HCT116 (cell line): Measurements from ENCODE around the gene NTSR1. TPM values are rescaled to one million over a fixed set of nuclear protein-coding genes. Genes with fewer than 3 reads are reported as not detected.

ENCODE experiments used
- ATAC-seq: fragments of 200-7000 bp; cut with Tn5 transposase; 2 replicates; pipeline ENCODE4 v1.9.1; 2020; ENCODE audit warnings: mild to moderate bottlenecking, moderate library complexity
- BruUV-seq: library from RNA; stranded (reverse); fragments of 400-500 nt; replicated peaks from 2 replicates; lab custom pipeline; 2021; lab: Mats Ljungman, UMichigan
- CTCF ChIA-PET: fragments of 300-600 bp; sonication (Branson Sonifier 250); formaldehyde crosslinking; loops from one replicate; lab custom pipeline; 2021; ENCODE audit warnings: antibody characterized with exemption; lab: Charles Lee
- POLR2A ChIA-PET: fragments of 300-600, 350-600 bp; sonication (Branson Sonifier 250); formaldehyde crosslinking; loops from one replicate; lab custom pipeline; 2021; ENCODE audit warnings: antibody characterized with exemption; lab: Charles Lee
- RAD21 ChIA-PET, 2 experiments: fragments of 300-600 bp; sonication (Branson Sonifier 250); formaldehyde crosslinking; loops; one replicate each; lab custom pipeline; 2023; ENCODE audit warnings: low total read pairs in 2 of 2; ENCODE audit not compliant: uncharacterized antibody in 2 of 2, unreplicated experiment in 2 of 2, low non-redundant PET in 1 of 2; lab: Charles Lee
- DNase-seq: peaks from one replicate; pipeline ENCODE4 v3.0.0-alpha.2; 2010; ENCODE audit warnings: low read depth, low spot score
- H2AFZ ChIP-seq: fragments of 200-600 bp; shearing (Covaris generic), sonication (generic); 2 replicates; pipeline ENCODE4 v1.6.1; 2017; ENCODE audit warnings: low read depth, mixed run types, mixed read lengths, antibody characterized with exemption, low read length; ENCODE audit not compliant: poor library complexity, severe bottlenecking
- H3K27ac ChIP-seq: 2 replicates; pipeline ENCODE4 v1.5.1; 2012; ENCODE audit warnings: low read depth, low read length
- H3K27me3 ChIP-seq: fragments of 200-600 bp; sonication (generic); 2 replicates; pipeline ENCODE4 v1.6.1; 2016; ENCODE audit warnings: mixed run types, low read length, mixed read lengths; ENCODE audit not compliant: insufficient read depth
- H3K36me3 ChIP-seq, 2 experiments: fragments of 200-500 bp in 1 of 2; fragments of 200-600 bp in 1 of 2; sonication (Bioruptor generic) in 1 of 2; sonication (generic) in 1 of 2; 2 replicates each; pipeline versions ENCODE4 v1.5.1 to v1.6.1; 2014 to 2016; ENCODE audit warnings: low read length in 2 of 2, inconsistent platforms in 1 of 2, mixed read lengths in 1 of 2, mixed run types in 1 of 2; ENCODE audit not compliant: insufficient read depth in 2 of 2, control insufficient read depth in 1 of 2
- H3K4me1 ChIP-seq, 2 experiments: fragments of 200-600 bp in 1 of 2; sonication (generic) in 1 of 2; 2 replicates each; pipeline versions ENCODE4 v1.5.1 to v1.6.1; 2012 to 2017; ENCODE audit warnings: low read length in 2 of 2, inconsistent platforms in 1 of 2, mild to moderate bottlenecking in 1 of 2, mixed read lengths in 1 of 2, mixed run types in 1 of 2, moderate library complexity in 1 of 2; ENCODE audit not compliant: insufficient read depth in 2 of 2, control insufficient read depth in 1 of 2
- H3K4me2 ChIP-seq: fragments of 200-600 bp; sonication (generic); 2 replicates; pipeline ENCODE4 v1.6.1; 2017; ENCODE audit warnings: mixed run types, low read length, mixed read lengths
- H3K4me3 ChIP-seq, 2 experiments: fragments of 200-600 bp in 1 of 2; sonication (generic) in 1 of 2; replicated peaks in 1 of 2; 2 replicates each; pipeline ENCODE4 v1.5.1; 2011 to 2016; ENCODE audit warnings: low read length in 2 of 2, control low read depth in 1 of 2, low read depth in 1 of 2, mild to moderate bottlenecking in 1 of 2, mixed read lengths in 1 of 2, mixed run types in 1 of 2
- H3K79me2 ChIP-seq: fragments of 200-600 bp; sonication (generic); 2 replicates; pipeline ENCODE4 v1.6.1; 2017; ENCODE audit warnings: mild to moderate bottlenecking, mixed run types, low read length, moderate library complexity, mixed read lengths; ENCODE audit not compliant: insufficient read depth
- H3K9ac ChIP-seq: fragments of 200-600 bp; sonication (generic); 2 replicates; pipeline ENCODE4 v1.6.1; 2016; ENCODE audit warnings: low read length, mixed read lengths
- H3K9me2 ChIP-seq: fragments of 200-600 bp; sonication (generic), shearing (Covaris generic); 2 replicates; pipeline ENCODE4 v1.6.1; 2017; ENCODE audit warnings: mixed run types, mild to moderate bottlenecking, moderate library complexity; ENCODE audit not compliant: insufficient read depth
- H3K9me3 ChIP-seq, 2 experiments: fragments of 200-500 bp in 1 of 2; fragments of 200-600 bp in 1 of 2; sonication (Bioruptor generic) in 1 of 2; sonication (generic) in 1 of 2; 2 replicates each; pipeline ENCODE4 v1.6.1; 2014 to 2017; ENCODE audit warnings: low read length in 2 of 2, mixed read lengths in 2 of 2, inconsistent platforms in 1 of 2, low read depth in 1 of 2, mild to moderate bottlenecking in 1 of 2, mixed run types in 1 of 2, moderate library complexity in 1 of 2; ENCODE audit not compliant: control insufficient read depth in 1 of 2, insufficient read depth in 1 of 2
- H4K20me1 ChIP-seq: fragments of 200-600 bp; sonication (generic), shearing (Covaris generic); 2 replicates; pipeline ENCODE4 v1.6.1; 2017; ENCODE audit warnings: mixed run types, mild to moderate bottlenecking, moderate library complexity; ENCODE audit not compliant: insufficient read depth
- ELF1 ChIP-seq: IDR thresholded peaks from 2 replicates; pipeline ENCODE4 v1.6.1; 2012; ENCODE audit warnings: low read depth, borderline replicate concordance
- MAX ChIP-seq: IDR thresholded peaks from 2 replicates; pipeline ENCODE4 v1.6.1; 2012
- POLR2AphosphoS5 ChIP-seq: IDR thresholded peaks from 2 replicates; pipeline ENCODE4 v1.6.1; 2011; ENCODE audit warnings: mild to moderate bottlenecking, low read depth, low read length, moderate library complexity
- REST ChIP-seq: IDR thresholded peaks from 2 replicates; pipeline ENCODE4 v1.6.1; 2012; ENCODE audit warnings: low read depth
- SP1 ChIP-seq: IDR thresholded peaks from 2 replicates; pipeline ENCODE4 v1.6.1; 2012; ENCODE audit warnings: low read depth
- intact Hi-C: fragments of 100-400 bp; cut with micrococcal nuclease; formaldehyde crosslinking; loops from 2 replicates; pipeline ENCODE4 v1.10.0; 2022
- total RNA-seq: library from RNA; stranded (reverse); gene quantifications from one replicate; pipeline ENCODE4 v1.2.1, GENCODE V29; 2021; ENCODE audit not compliant: unreplicated experiment

Gene NTSR1
- total RNA-seq, 1 experiment from 2014 or later = 187 TPM

DNA sequence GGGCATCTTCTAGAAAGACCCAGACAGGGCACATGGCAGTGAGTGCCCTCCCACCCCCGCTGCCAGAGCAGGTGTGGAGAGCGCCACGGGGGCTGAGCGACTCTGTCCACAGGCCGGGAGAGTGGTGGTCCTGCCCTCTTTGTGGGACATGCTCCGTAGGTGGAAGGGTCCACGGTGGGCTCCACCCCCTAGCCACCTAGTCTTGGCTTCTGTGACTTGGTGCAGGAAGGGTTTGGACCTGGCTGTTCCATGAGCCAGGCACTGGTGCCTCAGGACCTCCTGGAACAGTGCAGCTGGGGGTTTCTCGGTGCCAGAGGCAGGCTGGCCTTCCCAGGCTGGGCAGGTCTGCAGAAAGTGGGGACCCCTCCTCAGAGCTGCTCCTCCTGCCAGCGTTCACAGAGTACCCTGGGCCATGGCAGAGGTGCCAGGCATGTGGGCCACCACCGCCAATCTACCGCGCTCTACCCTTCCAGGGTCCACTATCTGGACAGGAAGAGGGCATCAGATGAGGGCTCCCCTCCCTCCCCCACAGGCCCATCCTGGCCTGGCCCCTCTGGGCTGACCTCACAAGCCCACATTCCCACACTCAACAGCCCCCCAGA lies 43.4 kb upstream of the NTSR1 start:
- Histone ChIP-seq H3K27me3 (no peaks in the 10 kb centered on the region), H3K9me2 (no peaks in the 10 kb centered on the region), H3K4me3 (no peak overlapping the region), H3K27ac (peak overlapping the region; percentile 8; the same call in 1 of the 2 replicates), H2AFZ (no peak overlapping the region), H3K9ac (no peak overlapping the region), H3K4me1 (peaks cover 6 to 24% of the 10 kb centered on the region in 2 experiments; a peak in 2 of 4 replicates), H3K79me2 (peaks cover 4% of the 10 kb centered on the region; the same call in 1 of the 2 replicates), H3K9me3 (no peaks in the 10 kb centered on the region), H3K36me3 (peaks cover 24 to 51% of the 10 kb centered on the region in 2 experiments; a peak in 3 of 4 replicates), H4K20me1 (no peaks in the 10 kb centered on the region), H3K4me2 (no peak overlapping the region)
- no peak for TF ChIP-seq REST
- TF ChIP-seq MAX = no peak
- TF ChIP-seq SP1 = no peak
- TF ChIP-seq ELF1 = no peak
- 0 out of 2 replicates have a peak, but pooled peaks have one; percentile 18 for TF ChIP-seq POLR2AphosphoS5
- ChIA-PET CTCF (no interaction called here), POLR2A (interaction anchor here (0.6 kb wide), 1 partner anchor 86 kb away, joined by 3 read pairs; no protein-coding TSS in a partner anchor), RAD21 (no interaction called here)
- no peak for DNase-seq
- no TSS peak for BruUV-seq
- ATAC-seq = no peak
- intact Hi-C loops = no loop called here
